OCI-LY7 (cell line): ENCODE measurements around the gene RBSN. TPM values are rescaled to one million over a fixed set of nuclear protein-coding genes. Genes with fewer than 3 reads are reported as not detected.

Experiments used
- BruUV-seq: library from RNA; stranded (reverse); fragments of 400-500 nt; replicated peaks from 2 replicates; lab custom pipeline; 2021; lab: Mats Ljungman, UMichigan
- CTCF ChIA-PET: fragments of 300-600 bp; sonication (Branson Sonifier 250); formaldehyde crosslinking; loops from one replicate; lab custom pipeline; 2022; ENCODE audit warnings: antibody characterized with exemption; ENCODE audit not compliant: unreplicated experiment; lab: Charles Lee
- POLR2A ChIA-PET: fragments of 300-600 bp; sonication (Branson Sonifier 250); formaldehyde crosslinking; loops from one replicate; lab custom pipeline; 2022; ENCODE audit warnings: antibody characterized with exemption; lab: Charles Lee
- DNase-seq: peaks from one replicate; pipeline ENCODE4 v3.0.0-alpha.2; 2015; ENCODE audit warnings: low spot score
- H2AFZ ChIP-seq: fragments of 200-600 bp; sonication (generic), shearing (Covaris generic); 2 replicates; pipeline ENCODE4 v1.6.1; 2014; ENCODE audit warnings: mild to moderate bottlenecking, antibody characterized with exemption, low read length, moderate library complexity
- H3K27ac ChIP-seq: fragments of 200-600 bp; sonication (generic); 2 replicates; pipeline ENCODE4 v1.5.1; 2014; ENCODE audit warnings: mixed run types, low read depth, mild to moderate bottlenecking, moderate library complexity, low read length, inconsistent platforms; ENCODE audit not compliant: poor library complexity, severe bottlenecking
- H3K36me3 ChIP-seq: fragments of 200-600 bp; sonication (generic); 2 replicates; pipeline ENCODE4 v1.6.1; 2014; ENCODE audit warnings: mild to moderate bottlenecking, antibody characterized with exemption, low read length, moderate library complexity, mixed read lengths; ENCODE audit not compliant: insufficient read depth
- H3K4me1 ChIP-seq: fragments of 200-600 bp; sonication (generic); 2 replicates; pipeline ENCODE4 v1.5.1; 2014; ENCODE audit warnings: mild to moderate bottlenecking, low read length; ENCODE audit not compliant: insufficient read depth, poor library complexity, severe bottlenecking
- H3K4me2 ChIP-seq: fragments of 200-600 bp; sonication (generic); 2 replicates; pipeline ENCODE4 v1.6.1; 2014; ENCODE audit warnings: mild to moderate bottlenecking, low read length
- H3K4me3 ChIP-seq: fragments of 200-600 bp; sonication (generic); 2 replicates; pipeline ENCODE4 v1.5.1; 2014; ENCODE audit warnings: mild to moderate bottlenecking, low read depth, low read length; ENCODE audit not compliant: poor library complexity, severe bottlenecking
- H3K79me2 ChIP-seq: fragments of 200-600 bp; sonication (generic); 2 replicates; pipeline ENCODE4 v1.6.1; 2016; ENCODE audit warnings: low read depth, mild to moderate bottlenecking, low read length, moderate library complexity, mixed read lengths; ENCODE audit not compliant: insufficient read depth
- H3K9me2 ChIP-seq: fragments of 200-600 bp; sonication (generic); 2 replicates; pipeline ENCODE4 v1.6.1; 2016; ENCODE audit warnings: mild to moderate bottlenecking, low read length, mixed read lengths; ENCODE audit not compliant: insufficient read depth
- H3K9me3 ChIP-seq: fragments of 200-600 bp; sonication (generic); 2 replicates; pipeline ENCODE4 v1.6.1; 2014; ENCODE audit warnings: mild to moderate bottlenecking, mixed run types, low read length, mixed read lengths
- H4K20me1 ChIP-seq: fragments of 200-600 bp; sonication (generic); 2 replicates; pipeline ENCODE4 v1.6.1; 2014; ENCODE audit warnings: mild to moderate bottlenecking, antibody characterized with exemption, low read length, moderate library complexity, mixed read lengths; ENCODE audit not compliant: insufficient read depth
- CTCF ChIP-seq: fragments of 200-600 bp; sonication (generic); conservative IDR thresholded peaks from 2 replicates; pipeline ENCODE4 v1.5.1; 2014; ENCODE audit warnings: mild to moderate bottlenecking, antibody characterized with exemption, low read length, moderate library complexity, mixed read lengths
- EZH2phosphoT487 ChIP-seq: fragments of 200-600 bp; sonication (generic); IDR thresholded peaks from 2 replicates; pipeline ENCODE4 v1.6.1; 2018; ENCODE audit warnings: low read depth, borderline replicate concordance, mild to moderate bottlenecking, mixed run types, antibody characterized with exemption, low read length, moderate library complexity, mixed read lengths
- intact Hi-C: fragments of 100-400 bp; cut with micrococcal nuclease; formaldehyde crosslinking; loops from one replicate; pipeline ENCODE4 v1.10.0; 2022; ENCODE audit not compliant: unreplicated experiment
- total RNA-seq, 2 experiments: library from RNA; depleted of rRNA in 1 of 2; stranded (reverse); fragments of >200 nt in 1 of 2; shearing (Covaris generic) in 1 of 2; gene quantifications; 2 replicates each; pipeline ENCODE4 v1.2.3, GENCODE V29; 2014 to 2022

Gene RBSN
- total RNA-seq, 2 experiments from 2014 or later: 13.3 to 21.4 TPM

GRCh38 chr3:15063656-15064286 is 35.2 kb downstream of the RBSN start:
- peak overlapping the region; percentile 77 for H3K4me2 ChIP-seq
- H3K36me3 ChIP-seq: peaks cover 41% of the 10 kb centered on the region
- H4K20me1 ChIP-seq: 0 out of 2 replicates have a peak, but pooled peaks cover 5% of the 10 kb centered on the region
- DNase-seq: no peak
- no peak overlapping the region for H2AFZ ChIP-seq
- H3K9me3 ChIP-seq: no peaks in the 10 kb centered on the region
- no TSS peak for BruUV-seq
- TF ChIP-seq CTCF: no peak
- peaks cover 43% of the 10 kb centered on the region for H3K79me2 ChIP-seq
- H3K27ac ChIP-seq: no peak overlapping the region
- CTCF ChIA-PET: interaction anchor here (0.6 kb wide), 1 partner anchor 8 kb away, joined by 3 read pairs; no protein-coding TSS in a partner anchor
- no peaks in the 10 kb centered on the region for H3K9me2 ChIP-seq
- peaks cover 16% of the 10 kb centered on the region for H3K4me1 ChIP-seq
- POLR2A ChIA-PET: interaction anchor here (1.2 to 1.7 kb wide), 3 partner anchors 15 to 35 kb away, joined by 4 to 5 read pairs (median 5); no protein-coding TSS in a partner anchor
- peak overlapping the region; percentile 96 for H3K4me3 ChIP-seq
- intact Hi-C loops: no loop called here

- peak overlapping the region; percentile 96 for H3K4me3 ChIP-seq
Measured at GRCh38 chr3:15063238-15063637, 35.7 kb downstream of the RBSN start.

More at GRCh38 chr3:15063238-15063637, 35.7 kb downstream of the RBSN start:
- 0 out of 2 replicates have a peak, but pooled peaks cover 5% of the 10 kb centered on the region for H4K20me1 ChIP-seq
- no peaks in the 10 kb centered on the region for H3K9me3 ChIP-seq
- CTCF ChIA-PET: interaction anchor here (0.6 kb wide), 1 partner anchor 8 kb away, joined by 3 read pairs; no protein-coding TSS in a partner anchor
- H3K9me2 ChIP-seq: no peaks in the 10 kb centered on the region
- peaks cover 46% of the 10 kb centered on the region for H3K36me3 ChIP-seq
- H3K79me2 ChIP-seq: peaks cover 43% of the 10 kb centered on the region
- no peak for DNase-seq
- H3K4me1 ChIP-seq: peaks cover 16% of the 10 kb centered on the region
- intact Hi-C loops: no loop called here
- peak overlapping the region; percentile 77 for H3K4me2 ChIP-seq
- BruUV-seq: no TSS peak
- no peak overlapping the region for H2AFZ ChIP-seq
- no peak overlapping the region for H3K27ac ChIP-seq
- POLR2A ChIA-PET: no interaction called here
- TF ChIP-seq CTCF (no peak), EZH2phosphoT487 (no peak)
